H1 (cell line): ENCODE data around the gene SLC26A8. TPM values are rescaled to one million over a fixed set of nuclear protein-coding genes. Genes with fewer than 3 reads are reported as not detected.

Experiments
- CTCF ChIA-PET: fragments of 300-600 bp; sonication (Branson Sonifier 250); formaldehyde crosslinking; loops from one replicate; lab custom pipeline; 2021; ENCODE audit not compliant: partially characterized antibody; lab: Charles Lee
- POLR2A ChIA-PET: fragments of 300-600 bp; sonication (Branson Sonifier 250); formaldehyde crosslinking; loops from one replicate; lab custom pipeline; 2021; ENCODE audit warnings: inconsistent platforms; ENCODE audit not compliant: partially characterized antibody; lab: Charles Lee
- DNase-seq, 2 experiments: peaks; one replicate each; pipeline versions ENCODE4 v3.0.0 to v3.0.0-alpha.2; 2010 to 2022; ENCODE audit warnings: low spot score in 2 of 2, low read depth in 1 of 2, mixed read lengths in 1 of 2
- FAIRE-seq: peaks from 2 replicates; lab custom pipeline; 2011; peaks lifted over from hg19 to GRCh38; lab: Jason Lieb, UNC
- H2AFZ ChIP-seq: 2 replicates; pipeline ENCODE4 v1.8.1; 2012; ENCODE audit warnings: low read length, inconsistent platforms
- H2AK5ac ChIP-seq: 2 replicates; pipeline ENCODE4 v1.6.1; 2013; ENCODE audit warnings: low read depth, low read length
- H2BK120ac ChIP-seq: replicated peaks from 2 replicates; pipeline ENCODE3; 2013; ENCODE audit warnings: low read depth, low read length, inconsistent platforms
- H2BK12ac ChIP-seq: 2 replicates; pipeline ENCODE4 v1.6.1; 2013; ENCODE audit warnings: low read depth, low read length
- H2BK15ac ChIP-seq: 2 replicates; pipeline ENCODE4 v1.6.1; 2013; ENCODE audit warnings: low read length
- H2BK20ac ChIP-seq: 2 replicates; pipeline ENCODE4 v1.6.1; 2013; ENCODE audit warnings: low read length
- H2BK5ac ChIP-seq: 2 replicates; pipeline ENCODE4 v1.6.1; 2013; ENCODE audit warnings: low read depth, low read length
- H3K14ac ChIP-seq: 2 replicates; pipeline ENCODE4 v1.6.1; 2013; ENCODE audit warnings: inconsistent platforms; ENCODE audit not compliant: insufficient read length
- H3K18ac ChIP-seq: 2 replicates; pipeline ENCODE4 v1.6.1; 2013; ENCODE audit warnings: low read length; ENCODE audit errors: extremely low read depth
- H3K23ac ChIP-seq: 2 replicates; pipeline ENCODE4 v1.6.1; 2013; ENCODE audit warnings: inconsistent platforms; ENCODE audit not compliant: insufficient read length
- H3K23me2 ChIP-seq: 2 replicates; pipeline ENCODE4 v1.6.1; 2013; ENCODE audit warnings: low read depth, low read length
- H3K27ac ChIP-seq: 2 replicates; pipeline ENCODE4 v1.6.1; 2011; ENCODE audit warnings: low read depth, low read length, inconsistent platforms
- H3K27me3 ChIP-seq, 4 experiments: replicated peaks in 1 of 4; 1 replicate in 1 of 4; 2 replicates in 3 of 4; pipeline versions ENCODE4 v1.6.1 to v1.8.1; 2011 to 2013; ENCODE audit warnings: low read length in 3 of 4, mild to moderate bottlenecking in 3 of 4, inconsistent platforms in 2 of 4, mixed read lengths in 2 of 4, moderate library complexity in 1 of 4; ENCODE audit not compliant: control insufficient read depth in 3 of 4, insufficient read depth in 3 of 4; ENCODE audit errors: extremely low read depth in 1 of 4
- H3K36me3 ChIP-seq, 4 experiments: 2 replicates each; pipeline versions ENCODE4 v1.6.1 to v1.8.1; 2011 to 2013; ENCODE audit warnings: mild to moderate bottlenecking in 4 of 4, low read length in 3 of 4, moderate library complexity in 2 of 4, control low read depth in 1 of 4, inconsistent platforms in 1 of 4; ENCODE audit not compliant: insufficient read depth in 4 of 4, control insufficient read depth in 2 of 4
- H3K4ac ChIP-seq: replicated peaks from 2 replicates; pipeline ENCODE3; 2013; ENCODE audit warnings: low read length, low read depth, mixed read lengths, inconsistent platforms; ENCODE audit not compliant: insufficient read length
- H3K4me1 ChIP-seq, 4 experiments: replicated peaks in 1 of 4; 1 replicate in 1 of 4; 2 replicates in 3 of 4; pipeline versions ENCODE4 v1.6.1 to v1.8.1; 2011 to 2013; ENCODE audit warnings: low read length in 3 of 4, inconsistent platforms in 2 of 4, mixed read lengths in 1 of 4; ENCODE audit not compliant: insufficient read depth in 4 of 4, control insufficient read depth in 3 of 4
- H3K4me2 ChIP-seq, 2 experiments: 2 replicates each; pipeline versions ENCODE4 v1.6.1 to v1.8.1; 2011 to 2013; ENCODE audit warnings: low read depth in 2 of 2, low read length in 2 of 2, control low read depth in 1 of 2, inconsistent platforms in 1 of 2, mild to moderate bottlenecking in 1 of 2; ENCODE audit not compliant: insufficient read depth in 1 of 2
- H3K4me3 ChIP-seq, 4 experiments: fragments of 200-600, 300-600 bp in 1 of 4; sonication (generic), shearing (Covaris generic), sonication (Bioruptor Twin) in 1 of 4; 2 replicates each; pipeline versions ENCODE4 v1.5.1 to v1.8.1; 2011 to 2016; ENCODE audit warnings: low read length in 4 of 4, low read depth in 3 of 4, control low read depth in 2 of 4, inconsistent platforms in 2 of 4, mild to moderate bottlenecking in 2 of 4, mixed read lengths in 1 of 4, moderate library complexity in 1 of 4; ENCODE audit not compliant: insufficient read depth in 2 of 4; ENCODE audit errors: extremely low read depth in 1 of 4
- H3K56ac ChIP-seq: replicated peaks from 2 replicates; pipeline ENCODE3; 2013; ENCODE audit warnings: low read depth, mild to moderate bottlenecking, mixed read lengths, low read length, inconsistent platforms; ENCODE audit not compliant: insufficient read length
- H3K79me1 ChIP-seq: 2 replicates; pipeline ENCODE4 v1.6.1; 2013; ENCODE audit warnings: low read depth, low read length, control low read depth
- H3K79me2 ChIP-seq, 2 experiments: 2 replicates each; pipeline versions ENCODE4 v1.6.1 to v1.8.1; 2012 to 2013; ENCODE audit warnings: low read length in 2 of 2, mild to moderate bottlenecking in 2 of 2, inconsistent platforms in 1 of 2; ENCODE audit not compliant: insufficient read depth in 2 of 2, control insufficient read depth in 1 of 2
- H3K9ac ChIP-seq, 4 experiments: replicated peaks in 1 of 4; 1 replicate in 1 of 4; 2 replicates in 3 of 4; pipeline versions ENCODE4 v1.6.1 to v1.8.1; 2011 to 2013; ENCODE audit warnings: low read depth in 3 of 4, low read length in 3 of 4, control low read depth in 2 of 4, mild to moderate bottlenecking in 2 of 4, moderate library complexity in 2 of 4, inconsistent platforms in 1 of 4; ENCODE audit errors: extremely low read depth in 1 of 4
- H3K9me3 ChIP-seq, 2 experiments: 2 replicates each; pipeline versions ENCODE4 v1.6.1 to v1.8.1; 2012 to 2013; ENCODE audit warnings: mild to moderate bottlenecking in 2 of 2, moderate library complexity in 2 of 2, control low read depth in 1 of 2, inconsistent platforms in 1 of 2, low read depth in 1 of 2, low read length in 1 of 2, mixed read lengths in 1 of 2; ENCODE audit not compliant: insufficient read depth in 2 of 2
- H4K20me1 ChIP-seq, 2 experiments: replicated peaks in 1 of 2; 2 replicates each; pipeline versions ENCODE3 to v1.8.1; 2011 to 2013; ENCODE audit warnings: inconsistent platforms in 2 of 2, low read length in 2 of 2, mild to moderate bottlenecking in 1 of 2; ENCODE audit not compliant: insufficient read depth in 2 of 2, control insufficient read depth in 1 of 2
- H4K5ac ChIP-seq: 2 replicates; pipeline ENCODE4 v1.6.1; 2013; ENCODE audit warnings: low read length, low read depth, mixed read lengths, inconsistent platforms; ENCODE audit not compliant: insufficient read length
- H4K8ac ChIP-seq: 2 replicates; pipeline ENCODE4 v1.8.0; 2013; ENCODE audit warnings: mild to moderate bottlenecking, moderate library complexity, low read length, inconsistent platforms; ENCODE audit not compliant: insufficient read depth; ENCODE audit errors: extremely low read depth
- H4K91ac ChIP-seq: replicated peaks from 2 replicates; pipeline ENCODE3; 2013; ENCODE audit warnings: low read length, mixed read lengths, inconsistent platforms; ENCODE audit not compliant: insufficient read length
- BRCA1 ChIP-seq: IDR thresholded peaks from 2 replicates; pipeline ENCODE4 v1.6.1; 2012; ENCODE audit warnings: low read depth, low read length, improper control_type of control experiment
- CBX8 ChIP-seq: fragments of 300-800, 300-1000 bp; sonication (generic); IDR thresholded peaks from 2 replicates; pipeline ENCODE4 v1.7.1; 2016; ENCODE audit warnings: low read depth, low read length, borderline replicate concordance
- CREB1 ChIP-seq: IDR thresholded peaks from 2 replicates; pipeline ENCODE4 v1.6.1; 2012; ENCODE audit warnings: inconsistent platforms
- EZH2 ChIP-seq: fragments of 200-600 bp; sonication (generic); IDR thresholded peaks from 2 replicates; pipeline ENCODE4 v1.7.1; 2012; ENCODE audit warnings: low read depth, mild to moderate bottlenecking, moderate library complexity, low read length, inconsistent platforms; ENCODE audit not compliant: severe bottlenecking
- NANOG ChIP-seq: IDR thresholded peaks from 2 replicates; pipeline ENCODE4 v1.6.1; 2011; ENCODE audit warnings: low read length, low read depth, mild to moderate bottlenecking, inconsistent platforms; ENCODE audit not compliant: insufficient read depth, poor library complexity, severe bottlenecking
- POLR2A ChIP-seq, 2 experiments: IDR thresholded peaks; 1 replicate in 1 of 2; 2 replicates in 1 of 2; pipeline ENCODE4 v1.6.1; 2011; ENCODE audit warnings: low read depth in 2 of 2, low read length in 2 of 2, mild to moderate bottlenecking in 2 of 2; ENCODE audit errors: control extremely low read depth in 1 of 2
- POU5F1 ChIP-seq: IDR thresholded peaks from 2 replicates; pipeline ENCODE4 v1.6.1; 2011; ENCODE audit warnings: low read depth, mild to moderate bottlenecking, low read length, moderate library complexity
- RNF2 ChIP-seq: fragments of 200-900, 300-1000 bp; sonication (generic); IDR thresholded peaks from 2 replicates; pipeline ENCODE4 v1.7.1; 2016; ENCODE audit warnings: borderline replicate concordance, low read depth, mild to moderate bottlenecking, antibody characterized with exemption, low read length; ENCODE audit not compliant: poor library complexity, severe bottlenecking; ENCODE audit errors: missing control alignments
- RXRA ChIP-seq: IDR thresholded peaks from 2 replicates; pipeline ENCODE4 v1.6.1; 2011; ENCODE audit warnings: low read depth, mild to moderate bottlenecking, low read length, moderate library complexity; ENCODE audit not compliant: insufficient read depth
- SIRT6 ChIP-seq: IDR thresholded peaks from one replicate; pipeline ENCODE4 v1.7.1; 2012; ENCODE audit warnings: low read length, inconsistent platforms
- SRF ChIP-seq: IDR thresholded peaks from 2 replicates; pipeline ENCODE4 v1.6.1; 2011; ENCODE audit warnings: mild to moderate bottlenecking, low read depth, low read length, moderate library complexity
- TAF1 ChIP-seq: IDR thresholded peaks from 2 replicates; pipeline ENCODE4 v1.6.1; 2011; ENCODE audit warnings: mild to moderate bottlenecking, low read depth, low read length
- TEAD4 ChIP-seq: IDR thresholded peaks from 2 replicates; pipeline ENCODE4 v1.6.1; 2012; ENCODE audit warnings: low read depth, low read length, inconsistent platforms, mixed read lengths
- WGBS, 2 experiments: shearing (Covaris generic) in 1 of 2; methylation state at CpG; one replicate each; pipeline versions ENCODE4 v1.1.6 to v1.1.7; 2013 to 2015; ENCODE audit warnings: low lambda C conversion rate in 2 of 2, mixed read lengths in 2 of 2, inconsistent platforms in 1 of 2, low coverage in 1 of 2, missing lambda C conversion rate in 1 of 2; ENCODE audit not compliant: insufficient replicate concordance in 2 of 2, insufficient coverage in 1 of 2, insufficient read length in 1 of 2; ENCODE audit errors: extremely low coverage in 1 of 2, missing lambda C conversion rate in 1 of 2; 5-methylcytosine and 5-hydroxymethylcytosine counted together
- polyA plus RNA-seq, 7 experiments: library from polyadenylated mRNA; depleted of rRNA in 3 of 7; stranded (reverse) in 5 of 7; unstranded in 2 of 7; fragments of >200 nt in 5 of 7; fragments of 200-250 nt in 2 of 7; gene quantifications; 1 replicate in 5 of 7; 2 replicates in 1 of 7; 4 replicates in 1 of 7; pipeline versions ENCODE4 v1.2.1 to v1.2.3, GENCODE V29; 2011 to 2013; ENCODE audit warnings: missing spikeins in 2 of 7, mixed read lengths in 2 of 7
- total RNA-seq: library from RNA; stranded (reverse); fragmentation: NEBNext Ultra II Directional; extraction: Animal tissue kit (Norgen Biotek cat#: 25700); gene quantifications from 2 replicates; pipeline ENCODE4 v1.2.1, GENCODE V29; 2021

Gene SLC26A8
- total and polyA plus RNA-seq, 2 of the 8 experiments (the other 6 are each of a cell fraction or from before 2014, with no cell fraction given): 0.56 to 0.57 TPM

DNA sequence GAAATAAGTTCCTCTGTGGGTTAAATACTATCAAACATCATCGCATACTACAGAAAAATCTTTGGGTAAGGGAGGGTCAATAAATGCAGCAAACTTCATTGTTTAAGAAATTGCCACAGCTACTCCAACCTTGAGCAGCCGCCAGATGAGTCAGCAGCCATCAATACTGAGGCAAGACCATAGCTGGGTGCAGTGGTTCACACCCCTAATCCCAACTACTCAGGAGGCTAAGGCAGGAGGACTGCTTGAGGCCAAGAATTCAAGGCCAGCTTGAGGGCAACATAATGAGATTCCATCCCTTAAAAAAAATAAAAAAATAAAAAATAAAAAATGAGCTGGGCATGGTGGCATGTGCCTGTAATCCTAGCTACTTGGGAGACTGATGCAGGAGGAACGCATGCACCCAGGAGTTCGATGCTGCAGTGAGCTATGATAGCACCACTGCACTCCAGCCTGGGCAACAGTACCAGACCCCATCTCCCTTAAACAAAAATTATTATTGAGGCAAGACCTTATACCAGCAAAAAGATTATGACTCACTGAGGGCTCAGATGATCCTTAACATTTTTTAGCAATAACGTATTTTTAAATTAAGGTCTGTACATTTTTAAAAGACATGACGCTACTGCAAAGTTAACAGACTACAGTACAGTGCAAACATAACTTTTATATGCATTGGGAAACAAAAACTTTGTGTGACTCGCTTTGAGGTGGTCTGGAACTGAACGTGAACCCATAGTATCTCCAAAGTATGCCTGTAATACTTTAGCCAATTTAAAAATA lies 112.4 kb downstream of the SLC26A8 start:
- Histone ChIP-seq H3K79me1 (peaks cover 3% of the 10 kb centered on the region; the same call in 1 of the 2 replicates), H3K9me3 (peaks cover 26% of the 10 kb centered on the region in 2 experiments), H2BK20ac (no peak overlapping the region), H2BK120ac (no peak overlapping the region), H3K23ac (no peak overlapping the region), H2BK12ac (no peak overlapping the region), H4K5ac (no peak overlapping the region), H3K27me3 (no peaks in the 10 kb centered on the region), H4K20me1 (peaks cover 4 to 5% of the 10 kb centered on the region in 2 experiments), H4K8ac (no peak overlapping the region), H3K9ac (no peak overlapping the region), H3K23me2 (no peaks in the 10 kb centered on the region), H3K56ac (no peak overlapping the region), H3K27ac (no peak overlapping the region), H2BK5ac (no peak overlapping the region), H2AFZ (no peak overlapping the region), H3K18ac (no peak overlapping the region), H3K14ac (no peak overlapping the region), H3K4me2 (no peak overlapping the region), H2AK5ac (no peak overlapping the region), H3K36me3 (peaks cover 3 to 70% (median 36%) of the 10 kb centered on the region in 4 experiments; a peak in 7 of 8 replicates), H3K4me3 (no peak overlapping the region), H3K4ac (no peak overlapping the region), H3K79me2 (peaks cover 3 to 87% of the 10 kb centered on the region in 2 experiments; a peak in 3 of 4 replicates), H3K4me1 (no peaks in the 10 kb centered on the region), H2BK15ac (no peak overlapping the region), H4K91ac (no peak overlapping the region)
- CTCF ChIA-PET: interaction anchor here (0.9 to 1.1 kb wide), 2 partner anchors 14 to 29 kb away, joined by 3 read pairs; no protein-coding TSS in a partner anchor
- DNase-seq: no peak
- WGBS, 2 experiments: 94% methylated on average over 8 of the region's 8 CpGs; no CpG with 5 or more reads in 1 of the 2 experiments
- FAIRE-seq: no peak
- POLR2A ChIA-PET: interaction anchor here (0.6 to 1.7 kb wide), 9 partner anchors 8 to 211 kb away, joined by 3 to 5 read pairs (median 3); no protein-coding TSS in a partner anchor
- TF ChIP-seq SRF (no peak), BRCA1 (no peak), TAF1 (no peak), NANOG (no peak), EZH2 (no peak), RNF2 (no peak), CREB1 (no peak), SIRT6 (no peak), POU5F1 (no peak), TEAD4 (no peak), CBX8 (no peak), RXRA (no peak), POLR2A (IDR thresholded peaks at IDR 0.05; ENCODE audit: control extremely low read depth in 1 of 2, low read depth in 2 of 2, low read length in 2 of 2) (no peak)
